ENCODE results near the gene RNASE8. TPM values are rescaled to one million over a fixed set of nuclear protein-coding genes. Genes with fewer than 3 reads are reported as not detected.

The RNASE8 gene
- total and polyA plus RNA-seq, 2 of the 4 experiments (the other 2 are of a cell fraction): not detected

- ChIA-PET POLR2A (ENCODE audit: unreplicated experiment) (no interaction called here), CTCF (interaction anchor here (0.5 to 3.0 kb wide), 30 partner anchors 9 to 590 kb away, joined by 3 to 44 read pairs (median 4); partner anchors contain the start of genes NDRG2, SLC39A2 and TMEM253)
- Histone ChIP-seq H3K56ac (ENCODE audit: extremely low read depth, insufficient read depth, low read length) (no peak overlapping the region), H3K9me1 (ENCODE audit: insufficient read depth, low read length) (no peaks in the 10 kb centered on the region), H3K14ac (replicated peaks; ENCODE audit: low read depth, low read length) (no peak overlapping the region), H3K4ac (ENCODE audit: low read depth, low read length) (no peak overlapping the region), H4K91ac (ENCODE audit: insufficient read depth, low read depth, low read length) (no peak overlapping the region), H3K4me2 (ENCODE audit: low read depth, low read length) (no peak overlapping the region), H2BK120ac (ENCODE audit: low read depth, low read length) (no peak overlapping the region), H3K4me1 (ENCODE audit: control insufficient read depth, insufficient read depth, low read length) (no peaks in the 10 kb centered on the region), H3K23ac (ENCODE audit: low read depth, low read length) (no peak overlapping the region), H3K27me3 (ENCODE audit: control insufficient read depth, insufficient read depth, low read length) (peaks cover 23% of the 10 kb centered on the region), H4K5ac (ENCODE audit: low read depth, low read length) (no peak overlapping the region), H3K9ac (ENCODE audit: low read depth, low read length) (no peak overlapping the region), H2BK20ac (ENCODE audit: low read depth, low read length) (no peak overlapping the region), H2BK5ac (ENCODE audit: low read depth, low read length, poor library complexity, severe bottlenecking) (no peak overlapping the region), H2AK5ac (ENCODE audit: low read depth, low read length) (no peak overlapping the region), H3K27ac (ENCODE audit: insufficient read depth, low read length) (no peak overlapping the region), H3K18ac (ENCODE audit: low read depth, low read length) (no peak overlapping the region), H2AK9ac (replicated peaks; ENCODE audit: low read depth, low read length, poor library complexity) (no peak overlapping the region), H3K79me1 (ENCODE audit: low read depth in 1 of 2, low read length in 2 of 2) (no peaks in the 10 kb centered on the region), H3K36me3 (ENCODE audit: control insufficient read depth, insufficient read depth, low read length) (no peaks in the 10 kb centered on the region), H4K20me1 (ENCODE audit: insufficient read depth, low read length) (no peaks in the 10 kb centered on the region), H2BK15ac (ENCODE audit: low read depth, low read length) (no peak overlapping the region), H4K8ac (ENCODE audit: low read depth in 2 of 2, low read length in 2 of 2) (no peak overlapping the region), H3K4me3 (ENCODE audit: insufficient read depth, low read depth, low read length) (no peak overlapping the region), H2AFZ (replicated peaks; ENCODE audit: low read length, poor library complexity) (no peak overlapping the region), H3K9me3 (ENCODE audit: control insufficient read depth, insufficient read depth, low read length) (no peaks in the 10 kb centered on the region)
- intact Hi-C loops (cut with micrococcal nuclease) (loop anchor here (1.0 kb wide), 4 partner anchors 26 to 90 kb away; no protein-coding TSS in a partner anchor), in situ Hi-C loops (cut with MboI; ENCODE audit: low sequenced_read_pairs) (loop anchor here (5.0 kb wide), 1 partner anchor 88 kb away; the partner anchor contains the start of gene TMEM253), dilution Hi-C loops (cut with HindIII; ENCODE audit: low sequenced_read_pairs, unreplicated experiment) (no loop called here)
- TF ChIP-seq SMC3 (IDR thresholded peaks at IDR 0.05; ENCODE audit: low read depth, low read length) (peak; percentile 95), RFX5 (IDR thresholded peaks at IDR 0.05; ENCODE audit: low read depth, low read length) (no peak), CTCF (conservative IDR thresholded peaks at IDR 0.05; ENCODE audit: low read depth, low read length) (peak; percentile 96), ELK1 (IDR thresholded peaks at IDR 0.05; ENCODE audit: borderline replicate concordance, low read depth, low read length) (no peak), CHD1 (IDR thresholded peaks at IDR 0.05; ENCODE audit: low read depth, low read length) (no peak), MAFK (IDR thresholded peaks at IDR 0.05; ENCODE audit: low read depth, low read length) (no peak), RCOR1 (IDR thresholded peaks at IDR 0.05; ENCODE audit: insufficient replicate concordance, low read length) (no peak), FOS (IDR thresholded peaks at IDR 0.05; ENCODE audit: low read depth, low read length) (no peak), POLR2A (IDR thresholded peaks at IDR 0.05; ENCODE audit: low read depth, low read length) (no peak), RAD21 (IDR thresholded peaks at IDR 0.05; ENCODE audit: low read length) (peak; percentile 96), MXI1 (IDR thresholded peaks at IDR 0.05; ENCODE audit: borderline replicate concordance, low read depth, low read length) (no peak)
- BruUV-seq (replicated peaks): no TSS peak
- peak; percentile 83 for DNase-seq
- peak; percentile 90 for ATAC-seq (ENCODE audit: low read depth)
- 0% methylated on average over 1 of the region's 4 CpGs; no CpG with 5 or more reads in 1 of the 2 experiments for WGBS, 2 experiments (ENCODE audit: extremely low coverage in 2 of 2, insufficient read length in 1 of 2)
Observed at GRCh38 chr14:21014761-21015190, 42.8 kb upstream of the RNASE8 start.
